Measurements from ENCODE around the gene SCEL.

DNA sequence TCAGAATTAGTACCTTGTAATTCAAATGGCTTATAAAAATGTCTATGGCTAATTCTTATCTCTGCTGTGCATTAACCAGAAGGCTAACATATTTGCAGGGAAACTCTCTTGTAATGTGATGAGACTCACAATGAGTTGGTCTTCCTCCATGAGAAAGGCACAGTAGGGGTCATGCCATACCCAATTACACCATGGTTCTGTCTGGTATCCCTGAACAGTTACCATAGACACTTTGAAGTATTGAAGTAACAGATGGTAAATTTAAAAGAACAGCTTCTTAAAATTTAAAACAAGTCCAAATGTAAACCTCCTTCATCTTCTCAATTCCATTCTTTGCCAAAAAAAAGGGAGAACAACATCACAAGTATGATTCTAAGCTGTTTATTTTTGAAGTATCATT lies 139.3 kb downstream of the SCEL start:
- TF ChIP-seq, protein P1, sequence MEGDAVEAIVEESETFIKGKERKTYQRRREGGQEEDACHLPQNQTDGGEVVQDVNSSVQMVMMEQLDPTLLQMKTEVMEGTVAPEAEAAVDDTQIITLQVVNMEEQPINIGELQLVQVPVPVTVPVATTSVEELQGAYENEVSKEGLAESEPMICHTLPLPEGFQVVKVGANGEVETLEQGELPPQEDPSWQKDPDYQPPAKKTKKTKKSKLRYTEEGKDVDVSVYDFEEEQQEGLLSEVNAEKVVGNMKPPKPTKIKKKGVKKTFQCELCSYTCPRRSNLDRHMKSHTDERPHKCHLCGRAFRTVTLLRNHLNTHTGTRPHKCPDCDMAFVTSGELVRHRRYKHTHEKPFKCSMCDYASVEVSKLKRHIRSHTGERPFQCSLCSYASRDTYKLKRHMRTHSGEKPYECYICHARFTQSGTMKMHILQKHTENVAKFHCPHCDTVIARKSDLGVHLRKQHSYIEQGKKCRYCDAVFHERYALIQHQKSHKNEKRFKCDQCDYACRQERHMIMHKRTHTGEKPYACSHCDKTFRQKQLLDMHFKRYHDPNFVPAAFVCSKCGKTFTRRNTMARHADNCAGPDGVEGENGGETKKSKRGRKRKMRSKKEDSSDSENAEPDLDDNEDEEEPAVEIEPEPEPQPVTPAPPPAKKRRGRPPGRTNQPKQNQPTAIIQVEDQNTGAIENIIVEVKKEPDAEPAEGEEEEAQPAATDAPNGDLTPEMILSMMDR (IDR thresholded peaks at IDR 0.05; ENCODE audit: poor library complexity) = no peak
- no peak for TF ChIP-seq EZH2 (IDR thresholded peaks at IDR 0.05; ENCODE audit: borderline replicate concordance)
- no peak for TF ChIP-seq EZH2phosphoT487 (IDR thresholded peaks at IDR 0.05; ENCODE audit: low read depth, severe bottlenecking, unreplicated experiment)

Data from hepatocyte (in vitro differentiated cells).